ENCODE data around the gene EDA. TPM values are rescaled to one million over a fixed set of nuclear protein-coding genes. Genes with fewer than 3 reads are reported as not detected.

The EDA gene
- total RNA-seq = 1 to 10 TPM in 5 of 8 experiments, under 1 TPM in 3; 0.60 to 4.7 (median 1.2) TPM

- ATAC-seq (replicated peaks in 6 of 8) = peak; percentile 93 to 98 (median 97)
- WGBS, 10 experiments = 20 to 35% methylated on average over 2 to 3 of the region's 56 CpGs; no CpG with 5 or more reads in 8 of the 10 experiments
- peaks cover 0 to 3% of the 10 kb centered on the region in 2 donors for H3K4me1 ChIP-seq (replicated peaks in 1 of 2)
- no peak within 1 kb of the TSS for H3K27ac ChIP-seq
- H3K4me3 ChIP-seq = peak within 1 kb of the TSS; percentile 40 to 51 (median 49)
- in situ Hi-C loops (cut with MboI; ENCODE audit: low pct_unique_long_range_greater_than_20kb in 2 of 9, low sequenced_read_pairs in 9 of 9, unreplicated experiment in 9 of 9) = no loop called here
Observed at GRCh38 chrX:69615779-69616456, at the start of gene EDA. Gene EDA (plus strand): TSS chrX:69616113.

GRCh38 chrX:69568828-69569227 is 47.1 kb upstream of the EDA start:
- Histone ChIP-seq H3K4me1 (replicated peaks in 1 of 2) (no peaks in the 10 kb centered on the region), H3K27ac (no peak overlapping the region), H3K4me3 (no peak overlapping the region)
- 19 to 80% (median 72%) methylated on average over 1 to 3 of the region's 3 CpGs; no CpG with 5 or more reads in 4 of the 10 experiments for WGBS, 10 experiments
- ATAC-seq (replicated peaks in 6 of 8) = no peak
- in situ Hi-C loops (cut with MboI; ENCODE audit: low pct_unique_long_range_greater_than_20kb in 2 of 9, low sequenced_read_pairs in 9 of 9, unreplicated experiment in 9 of 9) = no loop called here

- H3K4me3 ChIP-seq = no peak overlapping the region
- ATAC-seq (replicated peaks in 6 of 8) = no peak
- WGBS, 10 experiments = 10 to 60% methylated on average over 1 of the region's 1 CpG; no CpG with 5 or more reads in 8 of the 10 experiments
- H3K27ac ChIP-seq = no peak overlapping the region
- no peaks in the 10 kb centered on the region for H3K4me1 ChIP-seq (replicated peaks in 1 of 2)
- in situ Hi-C loops (cut with MboI; ENCODE audit: low pct_unique_long_range_greater_than_20kb in 2 of 9, low sequenced_read_pairs in 9 of 9, unreplicated experiment in 9 of 9) = no loop called here
Observed at GRCh38 chrX:69597399-69597798, 18.5 kb upstream of the EDA start.

- H3K27ac ChIP-seq = no peak overlapping the region
- H3K4me1 ChIP-seq (replicated peaks in 1 of 2) = no peaks in the 10 kb centered on the region
- WGBS, 10 experiments = 6 to 90% (median 31%) methylated on average over 1 to 3 of the region's 3 CpGs; no CpG with 5 or more reads in 3 of the 10 experiments
Observed at GRCh38 chrX:69600182-69600581, 15.7 kb upstream of the EDA start.

GRCh38 chrX:69603566-69604194 is 12.2 kb upstream of the EDA start:
- 13 to 100% (median 55%) methylated on average over 1 to 3 of the region's 3 CpGs; no CpG with 5 or more reads in 5 of the 10 experiments for WGBS, 10 experiments
- no peak overlapping the region for H3K4me3 ChIP-seq
- no peaks in the 10 kb centered on the region for H3K4me1 ChIP-seq (replicated peaks in 1 of 2)
- H3K27ac ChIP-seq = no peak overlapping the region
- in situ Hi-C loops (cut with MboI; ENCODE audit: low pct_unique_long_range_greater_than_20kb in 2 of 9, low sequenced_read_pairs in 9 of 9, unreplicated experiment in 9 of 9) = no loop called here
- peak in 3 of 8 experiments; percentile 42 to 52 (median 48) for ATAC-seq (replicated peaks in 6 of 8)

More at GRCh38 chrX:69600182-69600581, 15.7 kb upstream of the EDA start:
- H3K4me3 ChIP-seq = no peak overlapping the region
- in situ Hi-C loops (cut with MboI; ENCODE audit: low pct_unique_long_range_greater_than_20kb in 2 of 9, low sequenced_read_pairs in 9 of 9, unreplicated experiment in 9 of 9) = no loop called here
- ATAC-seq (replicated peaks in 6 of 8) = no peak

- Histone ChIP-seq H3K27ac (no peak overlapping the region), H3K4me1 (replicated peaks in 1 of 2) (no peaks in the 10 kb centered on the region)
Observed at GRCh38 chrX:69605521-69605920, 10.4 kb upstream of the EDA start.

GRCh38 chrX:69607616-69608015 is 8.3 kb upstream of the EDA start:
- H3K4me3 ChIP-seq = no peak overlapping the region
- no peak overlapping the region for H3K27ac ChIP-seq
- in situ Hi-C loops (cut with MboI; ENCODE audit: low pct_unique_long_range_greater_than_20kb in 2 of 9, low sequenced_read_pairs in 9 of 9, unreplicated experiment in 9 of 9) = no loop called here
- no peaks in the 10 kb centered on the region for H3K4me1 ChIP-seq (replicated peaks in 1 of 2)
- ATAC-seq (replicated peaks in 6 of 8) = no peak

More at GRCh38 chrX:69605521-69605920, 10.4 kb upstream of the EDA start:
- 27% methylated on average over 4 of the region's 4 CpGs; no CpG with 5 or more reads in 9 of the 10 experiments for WGBS, 10 experiments
- no peak for ATAC-seq (replicated peaks in 6 of 8)
- in situ Hi-C loops (cut with MboI; ENCODE audit: low pct_unique_long_range_greater_than_20kb in 2 of 9, low sequenced_read_pairs in 9 of 9, unreplicated experiment in 9 of 9) = no loop called here
- H3K4me3 ChIP-seq = no peak overlapping the region

- 57 to 86% methylated on average over 1 of the region's 1 CpG; no CpG with 5 or more reads in 8 of the 10 experiments for WGBS, 10 experiments
- no peak for ATAC-seq (replicated peaks in 6 of 8)
- no peak overlapping the region for H3K4me3 ChIP-seq
- in situ Hi-C loops (cut with MboI; ENCODE audit: low pct_unique_long_range_greater_than_20kb in 2 of 9, low sequenced_read_pairs in 9 of 9, unreplicated experiment in 9 of 9) = no loop called here
- no peak overlapping the region for H3K27ac ChIP-seq
- peaks cover 0 to 3% of the 10 kb centered on the region in 2 donors for H3K4me1 ChIP-seq (replicated peaks in 1 of 2)
Observed at GRCh38 chrX:69613946-69614345, 2.0 kb upstream of the EDA start.

- 0 to 19% (median 5%) methylated on average over 1 to 4 of the region's 4 CpGs; no CpG with 5 or more reads in 6 of the 10 experiments for WGBS, 10 experiments
- no peak overlapping the region for H3K27ac ChIP-seq
- peak overlapping the region in 2 of 5 donors; percentile 44 to 51 for H3K4me3 ChIP-seq
- no peak for ATAC-seq (replicated peaks in 6 of 8)
- in situ Hi-C loops (cut with MboI; ENCODE audit: low pct_unique_long_range_greater_than_20kb in 2 of 9, low sequenced_read_pairs in 9 of 9, unreplicated experiment in 9 of 9) = no loop called here
- peaks cover 0 to 3% of the 10 kb centered on the region in 2 donors for H3K4me1 ChIP-seq (replicated peaks in 1 of 2)
Observed at GRCh38 chrX:69614886-69615285, 1.0 kb upstream of the EDA start.

- no peak overlapping the region for H3K27ac ChIP-seq
- peak in 6 of 8 experiments; percentile 2 to 21 (median 12) for ATAC-seq (replicated peaks in 6 of 8)
- H3K4me1 ChIP-seq (replicated peaks in 1 of 2) = peaks cover 0 to 3% of the 10 kb centered on the region in 2 donors
- peak overlapping the region; percentile 40 to 51 (median 49) for H3K4me3 ChIP-seq
- in situ Hi-C loops (cut with MboI; ENCODE audit: low pct_unique_long_range_greater_than_20kb in 2 of 9, low sequenced_read_pairs in 9 of 9, unreplicated experiment in 9 of 9) = no loop called here
- WGBS, 10 experiments = 0 to 46% (median 2%) methylated on average over 1 to 6 of the region's 7 CpGs; no CpG with 5 or more reads in 4 of the 10 experiments
Observed at GRCh38 chrX:69615342-69615741, 571 bp upstream of the EDA start.

- 0 to 33% (median 12%) methylated on average over 1 to 7 of the region's 53 CpGs; no CpG with 5 or more reads in 6 of the 10 experiments for WGBS, 10 experiments
- in situ Hi-C loops (cut with MboI; ENCODE audit: low pct_unique_long_range_greater_than_20kb in 2 of 9, low sequenced_read_pairs in 9 of 9, unreplicated experiment in 9 of 9) = no loop called here
- Histone ChIP-seq H3K27ac (no peak overlapping the region), H3K4me1 (replicated peaks in 1 of 2) (peaks cover 0 to 3% of the 10 kb centered on the region in 2 donors), H3K4me3 (peak overlapping the region; percentile 40 to 51 (median 49))
- ATAC-seq (replicated peaks in 6 of 8) = peak in 3 of 8 experiments; percentile 0 to 3 (median 2)
Observed at GRCh38 chrX:69616457-69617203, 717 bp downstream of the EDA start.

GRCh38 chrX:69618803-69619202 is 2.9 kb downstream of the EDA start:
- H3K4me1 ChIP-seq (replicated peaks in 1 of 2) = peaks cover 0 to 3% of the 10 kb centered on the region in 2 donors
- no peak for ATAC-seq (replicated peaks in 6 of 8)
- 0% methylated on average over 1 of the region's 1 CpG; no CpG with 5 or more reads in 7 of the 10 experiments for WGBS, 10 experiments
- in situ Hi-C loops (cut with MboI; ENCODE audit: low pct_unique_long_range_greater_than_20kb in 2 of 9, low sequenced_read_pairs in 9 of 9, unreplicated experiment in 9 of 9) = no loop called here
- no peak overlapping the region for H3K27ac ChIP-seq
- no peak overlapping the region for H3K4me3 ChIP-seq

GRCh38 chrX:69626129-69626528 is 10.2 kb downstream of the EDA start:
- Histone ChIP-seq H3K4me1 (replicated peaks in 1 of 2) (no peaks in the 10 kb centered on the region), H3K27ac (no peak overlapping the region), H3K4me3 (no peak overlapping the region)
- WGBS, 10 experiments = 0 to 100% (median 29%) methylated on average over 1 of the region's 1 CpG; no CpG with 5 or more reads in 5 of the 10 experiments
- in situ Hi-C loops (cut with MboI; ENCODE audit: low pct_unique_long_range_greater_than_20kb in 2 of 9, low sequenced_read_pairs in 9 of 9, unreplicated experiment in 9 of 9) = no loop called here
- peak in 1 of 8 experiments; percentile 68 for ATAC-seq (replicated peaks in 6 of 8)

All from motor neuron (in vitro differentiated cells).